HEK293 (cell line): ENCODE measurements around the gene RPL27.

Source experiments
- CTCF ChIP-seq: fragments of 450-650 bp; formaldehyde crosslinking; IDR thresholded peaks from 2 replicates; pipeline ENCODE4 v1.5.1; 2016; ENCODE audit warnings: missing biosample characterization, missing genetic modification characterization
- ZNF37A ChIP-seq: fragments of 450-650 bp; IDR thresholded peaks from 2 replicates; pipeline ENCODE4 v1.5.1; 2018; ENCODE audit warnings: missing biosample characterization, missing genetic modification characterization
- ZNF514 ChIP-seq: fragments of 450-650 bp; formaldehyde crosslinking; IDR thresholded peaks from 2 replicates; pipeline ENCODE4 v1.5.1; 2016; ENCODE audit warnings: missing biosample characterization, missing genetic modification characterization
- ZNF600 ChIP-seq: fragments of 450-650 bp; formaldehyde crosslinking; IDR thresholded peaks from 2 replicates; pipeline ENCODE4 v1.5.1; 2016; ENCODE audit warnings: missing biosample characterization, missing genetic modification characterization
- ZNF660 ChIP-seq: fragments of 450-650 bp; IDR thresholded peaks from 2 replicates; pipeline ENCODE4 v1.5.1; 2018; ENCODE audit warnings: missing biosample characterization, mild to moderate bottlenecking, missing genetic modification characterization
- ZNF785 ChIP-seq: fragments of 450-650 bp; formaldehyde crosslinking; IDR thresholded peaks from 2 replicates; pipeline ENCODE4 v1.5.1; 2016; ENCODE audit warnings: missing biosample characterization, missing genetic modification characterization

- TF ChIP-seq CTCF (tag by site-specific recombination) (no peak), ZNF600 (no peak), ZNF785 (no peak), ZNF660 (tag by site-specific recombination) (no peak), ZNF37A (no peak), ZNF514 (tag by site-specific recombination) (no peak)
Observed at GRCh38 chr17:43018008-43018853, 20.0 kb downstream of the RPL27 start.
